GM18873 (cell line): ENCODE data around the gene TBC1D10A.

Source experiments
- ATAC-seq: cut with Tn5 transposase; IDR thresholded peaks from one replicate; pipeline ENCODE4 v1.9.1; 2021; ENCODE audit warnings: mild to moderate bottlenecking, moderate library complexity, moderate number of reproducible peaks; ENCODE audit not compliant: unreplicated experiment, low FRiP score

TBC1D10A gene

GRCh38 chr22:30323246-30323645 is 3.5 kb downstream of the TBC1D10A start:
- no peak for ATAC-seq

GRCh38 chr22:30321461-30321860 is 5.3 kb downstream of the TBC1D10A start:
- no peak for ATAC-seq

DNA sequence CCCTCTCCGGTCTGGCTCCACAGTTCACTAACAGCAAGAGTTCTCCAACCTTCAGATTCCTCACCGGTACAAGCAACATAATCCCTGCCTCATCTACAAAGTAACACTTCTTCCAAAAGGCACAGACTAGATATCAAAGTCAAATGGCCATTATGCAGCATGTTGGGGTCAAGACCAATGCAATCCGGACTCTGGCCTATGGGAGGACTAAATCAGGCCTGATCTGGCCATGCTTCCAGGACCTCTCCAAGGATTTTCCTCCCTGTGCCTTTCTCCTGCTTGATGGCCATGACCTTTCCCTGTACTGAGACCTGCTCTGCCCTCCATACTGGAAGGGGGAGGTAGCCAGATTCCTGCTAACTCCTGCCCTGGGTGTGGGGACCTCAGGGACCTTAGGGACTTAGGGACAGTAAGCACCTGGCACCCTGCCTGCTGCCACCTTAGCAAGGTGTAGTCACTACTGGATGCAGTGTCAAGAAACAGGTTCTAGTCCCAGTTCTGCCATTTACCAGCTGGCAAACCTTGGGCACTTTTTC is 6.7 kb downstream of the TBC1D10A start:
- no peak for ATAC-seq

GRCh38 chr22:30318799-30319419 is 7.8 kb downstream of the TBC1D10A start:
- no peak for ATAC-seq

DNA sequence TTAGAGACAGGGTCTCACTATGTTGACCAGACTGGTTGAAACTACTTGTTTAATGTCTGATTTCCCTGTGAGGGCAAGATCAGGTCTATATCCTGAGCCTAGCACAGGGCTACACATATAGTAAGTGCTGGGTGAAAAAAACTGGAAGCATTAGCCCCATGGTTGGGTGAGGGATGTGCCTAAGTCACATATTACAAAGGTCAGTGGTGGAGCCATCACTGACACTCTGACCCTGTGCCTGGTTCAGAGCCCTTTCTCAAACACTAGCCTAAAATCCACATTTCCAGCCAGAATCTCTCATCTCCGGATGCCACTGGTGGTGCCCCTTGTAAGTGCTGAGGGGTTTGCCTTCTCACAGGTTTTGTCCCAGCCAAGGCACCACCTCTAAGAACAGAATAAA is 9.0 kb downstream of the TBC1D10A start:
- no peak for ATAC-seq

DNA sequence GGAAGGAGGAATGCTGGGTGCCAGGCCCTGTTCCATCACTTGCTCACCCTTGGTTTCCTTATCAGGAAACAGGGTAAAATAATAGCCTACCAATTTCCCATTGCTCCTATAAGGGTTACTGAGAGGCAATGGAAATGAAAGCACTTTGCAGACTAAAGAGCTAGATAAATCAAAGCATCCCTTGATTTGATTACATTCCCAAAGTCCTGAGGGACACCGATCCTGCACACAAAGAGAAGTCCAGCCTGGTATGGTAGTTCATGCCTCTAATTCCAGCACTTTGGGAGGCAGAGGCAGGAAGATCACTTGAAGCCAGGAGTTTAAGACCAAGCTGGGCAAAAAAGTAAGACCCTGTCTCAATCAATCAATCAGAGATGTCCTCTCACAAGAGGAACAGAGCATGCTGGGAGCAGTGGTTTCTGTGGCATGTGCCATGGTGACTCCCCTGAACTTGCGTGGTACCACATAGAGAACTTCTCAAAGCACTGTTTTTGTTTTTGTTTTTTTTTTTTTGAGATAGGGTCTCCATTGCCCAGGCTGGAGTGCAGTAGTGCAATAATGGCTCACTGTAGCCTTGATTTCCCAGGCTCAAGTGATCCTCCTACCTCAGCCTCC is 10.7 kb downstream of the TBC1D10A start:
- no peak for ATAC-seq

GRCh38 chr22:30314915-30315314 is 11.8 kb downstream of the TBC1D10A start:
- ATAC-seq = no peak

GRCh38 chr22:30313527-30314363 is 13.0 kb downstream of the TBC1D10A start:
- ATAC-seq = no peak

DNA sequence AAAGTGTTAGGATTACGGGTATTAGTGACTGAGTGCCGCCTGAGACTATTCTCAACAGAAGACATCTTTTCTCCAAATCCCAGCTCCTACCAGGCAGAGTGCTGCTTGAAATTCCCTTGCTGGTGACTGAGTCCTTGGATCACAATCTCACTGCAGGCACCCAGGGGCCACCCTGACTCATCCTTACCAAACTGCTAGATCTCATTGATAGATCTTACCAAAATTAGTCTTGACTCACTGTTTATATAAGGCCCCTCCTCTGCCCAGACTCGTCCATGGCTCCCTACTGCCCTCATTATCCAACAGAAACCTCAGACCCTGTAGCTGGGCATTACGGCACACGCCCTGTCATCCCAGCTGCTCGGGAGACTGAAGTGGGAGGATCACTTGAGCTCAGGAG is 14.7 kb downstream of the TBC1D10A start:
- no peak for ATAC-seq

- ATAC-seq = no peak
Measured at GRCh38 chr22:30310881-30311771, 15.6 kb downstream of the TBC1D10A start.

DNA sequence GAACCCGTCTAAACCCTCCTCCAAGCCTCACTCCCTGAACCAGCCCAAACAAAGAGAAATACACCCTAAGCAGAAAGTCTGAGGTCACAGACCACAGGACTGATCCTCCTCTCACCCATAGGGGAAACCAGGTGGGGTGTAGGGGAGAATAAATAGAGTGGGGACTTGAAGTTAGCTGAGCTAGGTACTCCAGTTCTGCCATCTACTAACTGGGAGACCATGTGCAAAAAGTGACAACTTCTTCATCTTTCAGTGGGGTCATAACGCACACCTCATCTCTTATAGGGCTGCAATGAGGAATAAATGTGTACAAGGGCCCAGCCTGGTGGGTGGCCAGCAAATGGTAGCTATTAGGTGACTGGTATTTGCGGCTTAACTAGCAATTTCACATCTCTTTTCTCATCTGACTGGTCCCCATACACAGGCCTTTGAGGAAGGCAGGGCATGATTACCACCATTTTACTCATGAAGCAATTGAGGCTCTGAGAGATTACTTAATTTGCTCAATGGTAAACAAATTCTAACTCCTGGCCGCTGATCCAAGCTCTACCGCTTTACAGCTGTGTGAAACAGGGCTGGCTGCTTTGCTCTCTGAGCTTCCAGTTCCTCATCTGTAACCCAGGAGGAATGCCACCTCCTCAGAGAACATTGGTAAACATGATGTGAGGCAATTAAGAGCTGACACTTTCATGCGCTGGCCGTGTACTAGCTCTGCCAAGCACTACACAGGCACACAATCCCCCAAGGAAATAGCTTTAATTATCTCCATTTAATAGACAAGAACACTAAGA is 16.6 kb downstream of the TBC1D10A start:
- ATAC-seq = no peak

GRCh38 chr22:30308518-30309230 is 18.1 kb downstream of the TBC1D10A start:
- no peak for ATAC-seq

DNA sequence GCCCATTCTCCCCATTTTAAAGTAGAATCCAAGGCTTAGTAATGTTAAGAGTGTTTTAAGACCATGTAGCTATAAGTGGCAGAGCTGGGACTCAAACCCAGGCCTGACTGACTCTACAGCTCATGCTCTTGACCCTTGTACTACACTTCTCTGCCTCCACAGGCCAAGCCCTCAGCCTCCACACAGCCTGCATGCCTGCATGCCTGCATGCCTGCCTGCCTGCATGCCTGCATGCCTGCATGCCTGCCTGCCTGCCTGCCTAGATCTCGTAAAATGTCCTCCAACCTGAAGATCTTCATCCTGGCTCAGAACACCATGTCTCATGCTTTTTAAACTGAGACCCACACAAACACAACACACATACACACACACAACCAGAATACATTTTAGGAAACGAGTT is 18.6 kb downstream of the TBC1D10A start:
- ATAC-seq = no peak

DNA sequence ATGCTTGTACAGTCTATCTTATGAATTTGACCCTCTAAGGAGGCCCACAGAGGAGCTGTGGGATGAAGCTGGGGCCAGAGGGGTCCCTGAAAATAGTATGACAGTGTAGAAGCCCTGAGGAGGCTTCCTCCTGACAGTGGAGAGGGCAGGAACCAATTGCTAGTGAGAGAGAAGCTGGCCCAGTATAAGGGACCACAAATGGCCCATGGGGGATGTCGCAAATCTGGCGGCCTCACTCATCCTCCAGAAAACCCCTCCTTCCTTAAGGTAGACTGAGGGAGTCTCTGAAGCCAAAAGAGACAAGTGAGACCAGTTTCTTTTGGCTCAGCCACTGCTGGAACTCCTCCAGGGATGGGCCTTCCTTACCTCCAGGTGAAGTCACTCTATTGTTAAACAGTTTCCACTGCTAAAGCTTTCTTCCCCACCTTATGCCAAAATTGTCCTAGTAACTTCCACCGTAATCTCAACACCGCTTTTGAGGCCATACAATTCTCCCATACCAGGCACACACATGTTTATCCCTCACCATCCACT is 19.6 kb downstream of the TBC1D10A start:
- no peak for ATAC-seq

DNA sequence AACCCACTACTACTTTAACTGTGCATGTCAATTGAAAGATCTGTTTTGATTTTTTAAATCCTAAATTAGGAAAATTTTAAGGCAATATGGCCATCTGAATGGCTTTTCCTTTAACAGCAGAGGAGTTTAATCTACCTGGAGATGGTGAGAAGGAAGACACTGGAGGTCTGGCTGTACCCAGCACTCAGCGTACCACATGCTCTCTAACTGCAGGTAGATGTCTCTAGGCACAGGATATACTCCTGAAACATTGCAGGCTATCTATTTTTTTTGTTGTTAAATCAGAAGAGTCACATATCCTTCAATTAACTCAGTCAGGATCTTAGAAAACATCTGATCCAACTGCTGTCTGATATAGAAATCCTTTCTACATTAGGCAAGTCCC is 20.1 kb downstream of the TBC1D10A start:
- no peak for ATAC-seq

DNA sequence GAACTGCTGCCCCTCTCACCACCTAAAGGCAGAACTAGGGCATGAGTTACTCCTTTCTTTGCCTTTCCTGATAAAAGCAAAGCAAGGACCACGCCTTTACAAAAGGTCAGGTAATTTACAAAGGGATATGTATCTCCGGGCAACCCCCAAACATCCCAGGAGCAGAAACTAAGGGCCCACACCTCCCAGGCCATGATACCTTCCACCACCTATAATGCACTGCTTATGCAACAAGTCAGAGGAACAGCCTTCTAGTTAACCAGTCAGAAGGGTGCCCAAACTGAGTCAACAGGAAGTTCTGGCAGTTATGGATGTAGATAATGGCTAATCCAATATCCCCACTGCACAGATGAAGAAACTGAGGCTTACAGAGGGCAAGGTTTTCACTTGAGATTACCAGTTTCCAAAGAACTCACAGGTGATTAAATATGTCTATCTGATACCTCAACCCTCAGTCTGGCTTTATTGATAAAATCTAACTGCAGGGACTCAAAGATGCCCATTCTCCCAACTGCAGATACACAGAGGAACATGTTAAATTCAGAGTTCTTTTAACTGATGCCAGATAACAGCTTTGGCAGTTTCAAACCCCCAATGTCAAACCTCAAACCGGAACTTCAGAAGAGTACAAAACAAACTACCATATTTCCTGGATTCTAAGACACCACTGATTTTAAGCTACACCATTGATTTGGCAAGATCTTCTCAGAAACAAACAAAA is 20.7 kb downstream of the TBC1D10A start:
- no peak for ATAC-seq

- ATAC-seq = no peak
Measured at GRCh38 chr22:30305519-30305905, 21.2 kb downstream of the TBC1D10A start.
